ENCODE measurements around the gene FRS2.

Gene FRS2

DNA sequence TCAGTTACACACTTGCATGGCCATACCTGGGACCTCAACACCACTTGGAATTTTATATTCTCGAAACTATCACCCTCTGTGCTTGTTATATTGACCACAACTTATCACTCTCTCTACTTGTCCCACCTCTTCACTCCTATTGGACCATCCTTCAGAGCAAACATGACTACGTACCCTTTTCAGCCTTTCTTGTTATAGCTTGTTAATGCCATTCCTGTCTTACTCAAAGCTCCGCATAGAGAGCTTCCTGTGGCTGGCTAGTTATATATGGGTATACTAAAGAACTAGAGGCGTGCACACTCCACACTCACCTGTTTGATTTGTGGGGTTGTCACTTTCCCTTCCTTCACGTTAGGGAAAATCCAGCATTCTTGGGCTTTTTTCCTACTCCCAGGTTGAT, 26.3 kb upstream of the FRS2 start:
- TF ChIP-seq FOXP2 (optimal IDR thresholded peaks at IDR 0.05; ENCODE audit: borderline replicate concordance, extremely low read depth, extremely low read length, insufficient read depth) = no peak
- TF ChIP-seq, protein P1, sequence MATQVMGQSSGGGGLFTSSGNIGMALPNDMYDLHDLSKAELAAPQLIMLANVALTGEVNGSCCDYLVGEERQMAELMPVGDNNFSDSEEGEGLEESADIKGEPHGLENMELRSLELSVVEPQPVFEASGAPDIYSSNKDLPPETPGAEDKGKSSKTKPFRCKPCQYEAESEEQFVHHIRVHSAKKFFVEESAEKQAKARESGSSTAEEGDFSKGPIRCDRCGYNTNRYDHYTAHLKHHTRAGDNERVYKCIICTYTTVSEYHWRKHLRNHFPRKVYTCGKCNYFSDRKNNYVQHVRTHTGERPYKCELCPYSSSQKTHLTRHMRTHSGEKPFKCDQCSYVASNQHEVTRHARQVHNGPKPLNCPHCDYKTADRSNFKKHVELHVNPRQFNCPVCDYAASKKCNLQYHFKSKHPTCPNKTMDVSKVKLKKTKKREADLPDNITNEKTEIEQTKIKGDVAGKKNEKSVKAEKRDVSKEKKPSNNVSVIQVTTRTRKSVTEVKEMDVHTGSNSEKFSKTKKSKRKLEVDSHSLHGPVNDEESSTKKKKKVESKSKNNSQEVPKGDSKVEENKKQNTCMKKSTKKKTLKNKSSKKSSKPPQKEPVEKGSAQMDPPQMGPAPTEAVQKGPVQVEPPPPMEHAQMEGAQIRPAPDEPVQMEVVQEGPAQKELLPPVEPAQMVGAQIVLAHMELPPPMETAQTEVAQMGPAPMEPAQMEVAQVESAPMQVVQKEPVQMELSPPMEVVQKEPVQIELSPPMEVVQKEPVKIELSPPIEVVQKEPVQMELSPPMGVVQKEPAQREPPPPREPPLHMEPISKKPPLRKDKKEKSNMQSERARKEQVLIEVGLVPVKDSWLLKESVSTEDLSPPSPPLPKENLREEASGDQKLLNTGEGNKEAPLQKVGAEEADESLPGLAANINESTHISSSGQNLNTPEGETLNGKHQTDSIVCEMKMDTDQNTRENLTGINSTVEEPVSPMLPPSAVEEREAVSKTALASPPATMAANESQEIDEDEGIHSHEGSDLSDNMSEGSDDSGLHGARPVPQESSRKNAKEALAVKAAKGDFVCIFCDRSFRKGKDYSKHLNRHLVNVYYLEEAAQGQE (IDR thresholded peaks at IDR 0.05; ENCODE audit: insufficient read depth in 1 of 2, low read depth in 2 of 2, low read length in 2 of 2) = no peak
- no peak for TF ChIP-seq SIN3A (IDR thresholded peaks at IDR 0.05; ENCODE audit: borderline replicate concordance, insufficient read depth, low read length)
- no peak for TF ChIP-seq TAF1 (IDR thresholded peaks at IDR 0.05; ENCODE audit: borderline replicate concordance, insufficient read depth, low read length)
- TF ChIP-seq POLR2AphosphoS5 (IDR thresholded peaks at IDR 0.05; ENCODE audit: low read depth, low read length) = no peak

DNA sequence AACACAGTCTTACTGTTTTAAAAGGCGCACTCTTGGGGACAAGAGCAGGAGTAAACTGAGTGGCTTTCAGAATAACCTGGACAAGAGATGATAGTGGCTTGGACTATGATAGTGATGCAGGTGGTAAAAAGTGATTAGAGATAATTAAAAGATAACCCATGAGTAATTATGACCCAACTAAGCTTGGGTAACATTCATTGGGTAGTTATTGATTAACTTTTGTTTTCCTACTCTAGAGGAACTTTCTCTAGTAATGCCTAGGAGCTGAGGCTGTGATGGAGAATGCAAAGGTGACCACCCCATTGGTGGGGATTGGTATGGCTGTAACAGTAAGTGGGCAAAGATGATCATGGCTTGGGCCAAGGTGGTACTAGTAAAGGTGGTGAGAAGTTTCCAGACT, 22.3 kb upstream of the FRS2 start:
- TF ChIP-seq TAF1 (IDR thresholded peaks at IDR 0.05; ENCODE audit: borderline replicate concordance, insufficient read depth, low read length) = no peak
- TF ChIP-seq, protein P1 (IDR thresholded peaks at IDR 0.05; ENCODE audit: insufficient read depth in 1 of 2, low read depth in 2 of 2, low read length in 2 of 2) = no peak
- no peak for TF ChIP-seq SIN3A (IDR thresholded peaks at IDR 0.05; ENCODE audit: borderline replicate concordance, insufficient read depth, low read length)
- no peak for TF ChIP-seq POLR2AphosphoS5 (IDR thresholded peaks at IDR 0.05; ENCODE audit: low read depth, low read length)
- no peak for TF ChIP-seq FOXP2 (optimal IDR thresholded peaks at IDR 0.05; ENCODE audit: borderline replicate concordance, extremely low read depth, extremely low read length, insufficient read depth)

DNA sequence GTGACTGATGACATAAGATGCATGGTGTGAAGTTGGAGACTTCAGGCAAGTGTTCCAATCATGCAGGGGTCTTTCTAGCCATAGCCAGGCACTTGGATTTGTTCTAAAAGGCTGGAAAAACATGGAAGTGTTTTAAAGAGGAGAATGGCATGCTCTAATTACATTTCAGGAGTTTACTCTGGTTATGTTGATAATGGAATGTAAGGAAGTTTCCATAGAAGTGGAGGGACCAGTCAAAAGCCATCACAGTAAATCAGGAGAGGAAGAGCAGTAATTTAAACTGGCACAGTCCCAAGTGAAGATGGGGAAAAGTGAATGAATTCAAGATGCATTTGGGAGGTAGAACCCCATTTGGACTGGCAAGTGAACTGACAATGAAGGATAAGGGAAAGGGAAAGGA, 13.9 kb upstream of the FRS2 start:
- TF ChIP-seq, protein P1 (IDR thresholded peaks at IDR 0.05; ENCODE audit: insufficient read depth in 1 of 2, low read depth in 2 of 2, low read length in 2 of 2) = no peak
- TF ChIP-seq POLR2AphosphoS5 (IDR thresholded peaks at IDR 0.05; ENCODE audit: low read depth, low read length) (no peak), SIN3A (IDR thresholded peaks at IDR 0.05; ENCODE audit: borderline replicate concordance, insufficient read depth, low read length) (no peak), FOXP2 (optimal IDR thresholded peaks at IDR 0.05; ENCODE audit: borderline replicate concordance, extremely low read depth, extremely low read length, insufficient read depth) (no peak)

DNA sequence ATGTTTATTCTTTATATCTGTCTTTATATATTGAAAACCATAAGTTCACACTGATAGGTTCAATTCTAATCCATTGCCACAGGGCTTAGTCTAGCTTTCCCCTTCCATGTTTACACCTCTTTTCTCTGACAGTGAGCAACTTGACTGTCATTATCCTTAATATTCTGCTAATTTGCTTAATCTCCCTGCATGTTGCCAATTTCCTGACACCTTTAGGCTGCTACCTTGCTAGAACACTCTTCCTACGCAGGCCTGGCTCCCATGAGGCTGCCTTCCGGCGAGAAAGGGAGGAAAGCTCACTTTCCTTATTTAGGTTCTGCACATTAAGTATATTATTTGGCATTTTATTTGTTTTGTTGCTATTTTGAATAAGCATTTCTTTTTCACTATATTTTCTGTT, 12.8 kb upstream of the FRS2 start:
- no peak for TF ChIP-seq FOXP2 (optimal IDR thresholded peaks at IDR 0.05; ENCODE audit: borderline replicate concordance, extremely low read depth, extremely low read length, insufficient read depth)
- TF ChIP-seq, protein P1 (IDR thresholded peaks at IDR 0.05; ENCODE audit: insufficient read depth in 1 of 2, low read depth in 2 of 2, low read length in 2 of 2) = no peak
- TF ChIP-seq SIN3A (IDR thresholded peaks at IDR 0.05; ENCODE audit: borderline replicate concordance, insufficient read depth, low read length) = no peak

DNA sequence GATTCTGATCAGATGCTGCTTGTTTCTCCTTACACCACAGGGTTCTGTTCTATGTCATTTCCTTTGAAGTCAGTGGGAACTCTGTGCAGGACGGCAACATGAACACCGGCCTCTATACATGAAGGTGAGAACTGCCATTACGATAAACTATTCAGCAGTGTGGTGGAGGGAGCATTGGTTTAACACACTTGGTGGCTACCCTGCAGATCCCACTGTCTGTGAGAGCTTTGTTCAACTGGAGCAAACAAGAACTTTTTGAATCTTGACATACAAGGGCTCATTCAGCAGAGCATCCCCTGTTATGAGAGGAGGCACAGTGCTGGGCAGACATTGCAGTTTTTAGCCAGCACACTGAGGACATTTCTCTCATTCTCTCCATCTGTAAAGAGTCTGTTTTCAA, 10.7 kb upstream of the FRS2 start:
- TF ChIP-seq POLR2AphosphoS5 (IDR thresholded peaks at IDR 0.05; ENCODE audit: low read depth, low read length) (no peak), SIN3A (IDR thresholded peaks at IDR 0.05; ENCODE audit: borderline replicate concordance, insufficient read depth, low read length) (no peak), FOXP2 (optimal IDR thresholded peaks at IDR 0.05; ENCODE audit: borderline replicate concordance, extremely low read depth, extremely low read length, insufficient read depth) (no peak), TAF1 (IDR thresholded peaks at IDR 0.05; ENCODE audit: borderline replicate concordance, insufficient read depth, low read length) (no peak)
- TF ChIP-seq, protein P1 (IDR thresholded peaks at IDR 0.05; ENCODE audit: insufficient read depth in 1 of 2, low read depth in 2 of 2, low read length in 2 of 2) = no peak

Data from PFSK-1 (cell line).